K562 (cell line): Measurements from ENCODE around the gene CCDC117. TPM values are rescaled to one million over a fixed set of nuclear protein-coding genes. Genes with fewer than 3 reads are reported as not detected.
A peak's percentile ranks its signal among the peaks of the same experiment; 100 is the strongest.
"Not testable (repeated sequence)": the region's sequence is repeated elsewhere in the genome, so short reads cannot be mapped to it uniquely, and the experiment has no call there.

Experiments
- ATAC-seq: fragments of 200-7000 bp; cut with Tn5 transposase; 3 replicates; pipeline ENCODE4 v1.9.1; 2020; ENCODE audit warnings: moderate library complexity
- BruUV-seq: library from RNA; stranded (reverse); fragments of 400-500 nt; replicated peaks from 2 replicates; lab custom pipeline; 2021; lab: Mats Ljungman, UMichigan
- CTCF ChIA-PET: fragments of 300-600 bp; formaldehyde crosslinking; extraction: SDS; loops from one replicate; lab custom pipeline; 2021; ENCODE audit warnings: low intra/inter-chr PET ratio; lab: Yijun Ruan, JAX
- POLR2A ChIA-PET: fragments of 300-600, 350-650 bp; sonication (Branson Sonifier 250); formaldehyde crosslinking; extraction: SDS; loops from one replicate; lab custom pipeline; 2021; ENCODE audit warnings: antibody characterized with exemption, inconsistent platforms; lab: Yijun Ruan, JAX
- DNase-seq, 4 experiments: peaks; one replicate each; pipeline versions ENCODE4 v3.0.0 to v3.0.0-alpha.2; 2011 to 2018; ENCODE audit warnings: low spot score in 3 of 4, mixed read lengths in 3 of 4; ENCODE audit errors: extremely low read depth in 1 of 4
- FAIRE-seq: peaks from 2 replicates; lab custom pipeline; 2011; peaks lifted over from hg19 to GRCh38; lab: Jason Lieb, UNC
- H2AFZ ChIP-seq: 2 replicates; pipeline ENCODE4 v1.6.0; 2011; ENCODE audit warnings: low read depth, low read length, control low read depth, inconsistent platforms
- H3K27ac ChIP-seq: fragments of 200-600 bp; 3 replicates; pipeline ENCODE4 v1.8.0; 2011; ENCODE audit warnings: low read depth, mild to moderate bottlenecking, control low read depth, inconsistent platforms, low read length, moderate library complexity, mixed read lengths; ENCODE audit errors: extremely low read depth
- H3K27me3 ChIP-seq, 2 experiments: fragments of 300-600 bp in 1 of 2; 2 replicates in 1 of 2; 3 replicates in 1 of 2; pipeline versions ENCODE4 v1.6.0 to v1.8.0; 2011; ENCODE audit warnings: inconsistent platforms in 2 of 2, low read length in 2 of 2, mild to moderate bottlenecking in 1 of 2, mixed read lengths in 1 of 2, moderate library complexity in 1 of 2; ENCODE audit not compliant: control insufficient read depth in 2 of 2, insufficient read depth in 2 of 2
- H3K36me3 ChIP-seq: fragments of 300-600 bp; 3 replicates; pipeline ENCODE4 v1.8.0; 2011; ENCODE audit warnings: mild to moderate bottlenecking, low read length, inconsistent platforms; ENCODE audit not compliant: control insufficient read depth, insufficient read depth
- H3K4me1 ChIP-seq, 2 experiments: fragments of 200-600 bp in 1 of 2; replicated peaks in 1 of 2; 2 replicates in 1 of 2; 3 replicates in 1 of 2; pipeline versions ENCODE4 v1.5.1 to v1.8.0; 2011; ENCODE audit warnings: inconsistent platforms in 2 of 2, low read length in 2 of 2, mild to moderate bottlenecking in 1 of 2, mixed read lengths in 1 of 2, moderate library complexity in 1 of 2; ENCODE audit not compliant: control insufficient read depth in 2 of 2, insufficient read depth in 2 of 2
- H3K4me2 ChIP-seq: 2 replicates; pipeline ENCODE4 v1.6.1; 2011; ENCODE audit warnings: low read length, control low read depth, inconsistent platforms, mixed read lengths; ENCODE audit not compliant: insufficient read depth
- H3K4me3 ChIP-seq: fragments of 200-600 bp; sonication (generic), shearing (Covaris generic); 2 replicates; pipeline ENCODE4 v1.5.1; 2016; ENCODE audit warnings: control low read depth, inconsistent platforms
- H3K79me2 ChIP-seq: fragments of 200-600 bp; 3 replicates; pipeline ENCODE4 v1.8.0; 2011; ENCODE audit warnings: low read length, inconsistent platforms; ENCODE audit not compliant: control insufficient read depth, insufficient read depth
- H3K9ac ChIP-seq, 2 experiments: 2 replicates each; pipeline versions ENCODE4 v1.6.0 to v1.6.1; 2011; ENCODE audit warnings: low read depth in 2 of 2, low read length in 2 of 2, control low read depth in 1 of 2, inconsistent platforms in 1 of 2, mild to moderate bottlenecking in 1 of 2, mixed read lengths in 1 of 2; ENCODE audit not compliant: insufficient read depth in 1 of 2
- H3K9me1 ChIP-seq: one replicate; pipeline ENCODE4 v1.6.0; 2011; ENCODE audit warnings: inconsistent platforms, mild to moderate bottlenecking, low read length, moderate library complexity; ENCODE audit not compliant: control insufficient read depth, insufficient read depth
- H3K9me3 ChIP-seq: replicated peaks from 2 replicates; pipeline ENCODE4 v1.5.1; 2011; ENCODE audit warnings: low read depth, low read length, inconsistent platforms; ENCODE audit not compliant: control insufficient read depth, insufficient read depth
- H4K20me1 ChIP-seq: replicated peaks from 2 replicates; pipeline ENCODE4 v1.6.1; 2011; ENCODE audit warnings: low read length, inconsistent platforms, mixed read lengths; ENCODE audit not compliant: control insufficient read depth, insufficient read depth
- WGBS: fragments of 100-300 bp; shearing (Covaris generic); methylation state at CpG from one replicate; pipeline ENCODE4 v1.1.6; 2016; ENCODE audit warnings: low coverage, mixed read lengths; ENCODE audit not compliant: insufficient coverage; ENCODE audit errors: missing lambda C conversion rate; 5-methylcytosine and 5-hydroxymethylcytosine counted together
- in situ Hi-C: fragments of 300-500 bp; cut with MboI; formaldehyde crosslinking; loops from 4 replicates; pipeline ENCODE4 v1.15.0; 2018; ENCODE audit warnings: inconsistent platforms, mixed read lengths
- intact Hi-C: fragments of 100-400 bp; cut with micrococcal nuclease; formaldehyde crosslinking; loops from 2 replicates; pipeline ENCODE4 v1.14.2; 2022
- polyA plus RNA-seq, 8 experiments: library from polyadenylated mRNA; depleted of rRNA in 4 of 8; stranded (reverse) in 5 of 8; unstranded in 3 of 8; fragments of >200 nt; fragmentation: Nextera tagmentation in 2 of 8; fragmentation: Illumina TruSeq in 1 of 8; extraction: Ambion mirVana in 2 of 8; extraction: Trizol in 1 of 8; gene quantifications; 2 replicates each; pipeline versions ENCODE4 v1.2.1 to v1.2.3, GENCODE V29; 2011 to 2014; ENCODE audit warnings: inconsistent platforms in 1 of 8, missing spikeins in 1 of 8
- total RNA-seq, 7 experiments: library from RNA; depleted of rRNA in 6 of 7; stranded (reverse); fragments of >200 nt in 6 of 7; fragmentation: Illumina TruSeq in 2 of 7; extraction: Trizol in 2 of 7; gene quantifications; 2 replicates each; pipeline versions ENCODE4 v1.2.1 to v1.2.3, GENCODE V29; 2011 to 2021; ENCODE audit warnings: low replicate concordance in 1 of 7
- TF ChIP-seq, protein P1 (sequence below), 2 experiments: fragments of 450-650 bp; IDR thresholded peaks; 2 replicates each; pipeline ENCODE4 v1.6.1; 2018; ENCODE audit warnings: mild to moderate bottlenecking in 2 of 2, low read depth in 1 of 2; ENCODE audit not compliant: partially characterized antibody in 2 of 2

The CCDC117 gene
- total and polyA plus RNA-seq, 9 of the 15 experiments (the other 6 are each of a cell fraction or from before 2014, with no cell fraction given) = 5.7 to 23.3 (median 15.8) TPM

- POLR2A ChIA-PET = interaction anchor here (0.6 kb wide), 1 partner anchor 162 kb away, joined by 4 read pairs; no protein-coding TSS in a partner anchor
- DNase-seq, ATAC-seq, H3K4me1 ChIP-seq, H3K9me1 ChIP-seq, intact Hi-C loops, H3K79me2 ChIP-seq, H4K20me1 ChIP-seq, BruUV-seq, FAIRE-seq, H3K9ac ChIP-seq, H3K4me2 ChIP-seq, H3K9me3 ChIP-seq, H3K27ac ChIP-seq, H2AFZ ChIP-seq, H3K36me3 ChIP-seq, H3K27me3 ChIP-seq, H3K4me3 ChIP-seq, CTCF ChIA-PET: not testable (repeated sequence)
- 69% methylated on average over 2 of the region's 9 CpGs for WGBS
- in situ Hi-C loops = loop anchor here (10.0 kb wide), 1 partner anchor 770 kb away; no protein-coding TSS in a partner anchor
Observed at GRCh38 chr22:28824455-28824854, 52.0 kb downstream of the CCDC117 start.

GRCh38 chr22:28826430-28826829 is 53.9 kb downstream of the CCDC117 start:
- intact Hi-C loops = loop anchor here (5.0 kb wide), 1 partner anchor 34 kb away; no protein-coding TSS in a partner anchor
- DNase-seq, ATAC-seq, FAIRE-seq, POLR2A ChIA-PET, H3K36me3 ChIP-seq, BruUV-seq, H4K20me1 ChIP-seq, H3K4me3 ChIP-seq, H3K9me3 ChIP-seq, H3K4me2 ChIP-seq, CTCF ChIA-PET, H3K9me1 ChIP-seq, H3K4me1 ChIP-seq, H3K9ac ChIP-seq, H3K79me2 ChIP-seq, H3K27me3 ChIP-seq, H2AFZ ChIP-seq, H3K27ac ChIP-seq: not testable (repeated sequence)
- 34% methylated on average over 4 of the region's 4 CpGs for WGBS
- in situ Hi-C loops = loop anchor here (10.0 kb wide), 1 partner anchor 772 kb away; no protein-coding TSS in a partner anchor
- TF ChIP-seq, protein P1, sequence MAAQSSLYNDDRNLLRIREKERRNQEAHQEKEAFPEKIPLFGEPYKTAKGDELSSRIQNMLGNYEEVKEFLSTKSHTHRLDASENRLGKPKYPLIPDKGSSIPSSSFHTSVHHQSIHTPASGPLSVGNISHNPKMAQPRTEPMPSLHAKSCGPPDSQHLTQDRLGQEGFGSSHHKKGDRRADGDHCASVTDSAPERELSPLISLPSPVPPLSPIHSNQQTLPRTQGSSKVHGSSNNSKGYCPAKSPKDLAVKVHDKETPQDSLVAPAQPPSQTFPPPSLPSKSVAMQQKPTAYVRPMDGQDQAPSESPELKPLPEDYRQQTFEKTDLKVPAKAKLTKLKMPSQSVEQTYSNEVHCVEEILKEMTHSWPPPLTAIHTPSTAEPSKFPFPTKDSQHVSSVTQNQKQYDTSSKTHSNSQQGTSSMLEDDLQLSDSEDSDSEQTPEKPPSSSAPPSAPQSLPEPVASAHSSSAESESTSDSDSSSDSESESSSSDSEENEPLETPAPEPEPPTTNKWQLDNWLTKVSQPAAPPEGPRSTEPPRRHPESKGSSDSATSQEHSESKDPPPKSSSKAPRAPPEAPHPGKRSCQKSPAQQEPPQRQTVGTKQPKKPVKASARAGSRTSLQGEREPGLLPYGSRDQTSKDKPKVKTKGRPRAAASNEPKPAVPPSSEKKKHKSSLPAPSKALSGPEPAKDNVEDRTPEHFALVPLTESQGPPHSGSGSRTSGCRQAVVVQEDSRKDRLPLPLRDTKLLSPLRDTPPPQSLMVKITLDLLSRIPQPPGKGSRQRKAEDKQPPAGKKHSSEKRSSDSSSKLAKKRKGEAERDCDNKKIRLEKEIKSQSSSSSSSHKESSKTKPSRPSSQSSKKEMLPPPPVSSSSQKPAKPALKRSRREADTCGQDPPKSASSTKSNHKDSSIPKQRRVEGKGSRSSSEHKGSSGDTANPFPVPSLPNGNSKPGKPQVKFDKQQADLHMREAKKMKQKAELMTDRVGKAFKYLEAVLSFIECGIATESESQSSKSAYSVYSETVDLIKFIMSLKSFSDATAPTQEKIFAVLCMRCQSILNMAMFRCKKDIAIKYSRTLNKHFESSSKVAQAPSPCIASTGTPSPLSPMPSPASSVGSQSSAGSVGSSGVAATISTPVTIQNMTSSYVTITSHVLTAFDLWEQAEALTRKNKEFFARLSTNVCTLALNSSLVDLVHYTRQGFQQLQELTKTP (IDR thresholded peaks at IDR 0.05; ENCODE audit: low read depth in 1 of 2, partially characterized antibody in 2 of 2) = peak in 1 of 2 experiments; percentile 76
- TF ChIP-seq, all 486 proteins: peak for 1; not testable (repeated sequence) for 485
